Inflammatory macrophage (primary cell): Measurements from ENCODE around the gene MAP3K20.
A peak's percentile ranks its signal among the peaks of the same experiment; 100 is the strongest.
"Not testable (repeated sequence)": the region's sequence is repeated elsewhere in the genome, so short reads cannot be mapped to it uniquely, and the experiment has no call there.

Source experiments
- DNase-seq, 2 donors: peaks; one replicate each; pipeline ENCODE4 v3.0.0-alpha.2; 2020 to 2022

The MAP3K20 gene

DNA sequence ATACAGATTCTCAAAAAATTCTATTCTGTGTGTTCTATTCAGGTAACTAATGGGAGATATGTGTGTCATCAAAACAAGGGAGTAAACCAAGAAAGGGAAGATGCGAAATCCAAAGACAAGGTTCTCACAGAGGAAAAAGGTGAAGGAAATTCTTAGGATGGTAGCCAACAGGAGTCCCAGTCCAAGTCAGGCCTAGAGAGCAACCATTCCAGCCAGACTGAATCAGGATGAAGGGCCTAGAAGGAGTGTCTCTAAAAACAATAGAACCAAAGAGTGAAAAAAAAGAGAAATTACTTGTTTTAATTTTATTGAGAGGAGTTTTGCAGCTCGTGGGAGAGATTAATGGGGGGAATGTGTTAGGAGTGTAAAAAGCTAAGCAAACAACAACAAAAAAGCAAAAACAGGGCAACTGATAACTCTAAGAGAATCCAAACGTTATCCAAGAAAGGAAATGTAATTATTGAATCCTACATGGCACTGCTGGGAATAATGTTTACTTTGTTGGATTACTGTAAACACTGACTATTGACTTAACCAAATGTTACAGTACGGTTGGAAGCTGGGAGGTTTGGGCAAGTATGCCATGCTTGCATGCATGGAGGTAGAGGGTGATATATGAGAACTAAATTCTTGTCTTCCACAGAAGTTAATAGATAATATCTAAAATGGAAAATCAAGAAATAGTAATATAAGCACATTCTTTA lies 12.3 kb downstream of the MAP3K20 start:
- DNase-seq: no peak

DNA sequence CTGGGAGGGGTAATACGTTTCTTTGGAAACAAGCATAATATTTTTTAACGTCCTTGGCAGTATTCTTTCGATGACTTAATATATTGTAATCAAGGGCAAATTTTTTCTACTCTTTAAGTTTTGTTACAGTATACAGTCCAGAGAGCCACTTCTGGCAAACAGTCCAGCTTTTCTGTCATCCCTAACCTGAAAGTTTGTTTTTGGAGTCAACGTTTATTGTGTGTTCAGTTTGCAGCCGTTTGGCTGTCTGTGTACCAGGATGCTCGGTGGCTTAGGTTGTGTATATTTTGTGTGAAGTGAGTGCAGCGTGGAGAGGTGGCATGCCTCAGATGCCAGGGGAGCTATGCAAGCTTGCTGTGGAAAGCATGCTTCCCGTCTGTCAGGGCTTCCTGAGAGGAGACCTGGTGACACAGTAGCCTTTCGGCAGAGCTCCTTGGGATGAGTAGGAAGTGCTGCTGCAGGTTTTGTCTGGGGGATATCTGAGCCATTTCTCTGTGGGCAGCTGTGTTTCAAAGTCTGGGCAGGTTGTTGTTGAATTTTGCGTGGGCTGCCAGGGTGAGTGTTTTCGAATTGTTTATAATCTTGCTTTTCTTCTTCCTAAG lies 14.7 kb downstream of the MAP3K20 start:
- no peak for DNase-seq

DNA sequence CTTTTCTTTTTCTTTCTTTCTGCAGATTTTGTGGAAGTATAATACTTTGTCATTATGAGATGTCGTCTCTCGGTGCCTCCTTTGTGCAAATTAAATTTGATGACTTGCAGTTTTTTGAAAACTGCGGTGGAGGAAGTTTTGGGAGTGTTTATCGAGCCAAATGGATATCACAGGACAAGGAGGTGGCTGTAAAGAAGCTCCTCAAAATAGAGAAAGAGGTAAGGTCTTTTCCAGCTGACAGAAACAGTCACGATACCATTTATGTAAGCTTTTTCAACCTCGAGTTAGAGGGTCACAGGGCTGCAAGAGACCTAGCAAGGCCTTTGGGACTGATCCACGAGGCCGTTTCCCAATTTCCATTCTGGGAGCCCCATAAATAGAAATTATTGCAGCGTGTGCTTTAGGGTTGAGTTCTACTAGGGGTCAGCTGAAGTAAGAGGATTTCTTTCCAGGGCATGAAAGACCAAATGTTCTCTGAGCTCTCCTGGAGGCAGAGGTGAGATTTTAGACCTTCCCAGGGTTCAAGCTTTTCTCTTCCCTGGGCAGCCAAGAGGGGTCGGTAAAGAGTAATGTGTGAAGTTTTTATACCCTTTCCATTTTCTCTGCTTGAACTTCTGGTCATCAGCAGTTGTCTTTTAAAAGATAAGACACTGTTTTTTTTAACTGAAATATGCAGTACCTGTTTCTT lies 15.5 kb downstream of the MAP3K20 start:
- no peak for DNase-seq

DNA sequence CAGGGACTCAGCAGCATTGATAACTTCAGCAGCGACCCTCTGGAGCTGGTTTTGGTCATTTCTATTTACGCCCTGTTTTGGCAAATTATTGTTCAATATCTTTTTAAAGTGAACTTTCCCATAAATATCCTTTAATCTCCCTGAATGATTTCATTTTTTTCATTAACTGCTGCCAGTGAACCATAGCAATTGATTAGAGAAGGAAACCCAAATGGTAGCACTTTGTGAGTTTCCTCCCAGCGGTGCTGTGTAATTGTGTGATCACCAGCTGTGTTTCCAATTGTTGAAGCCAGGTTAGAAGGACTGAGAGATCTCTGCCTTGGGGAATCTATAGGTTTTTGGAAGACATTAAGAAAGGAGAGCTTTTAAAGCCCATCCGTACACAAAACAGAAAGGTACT lies 16.3 kb downstream of the MAP3K20 start:
- DNase-seq: no peak

DNA sequence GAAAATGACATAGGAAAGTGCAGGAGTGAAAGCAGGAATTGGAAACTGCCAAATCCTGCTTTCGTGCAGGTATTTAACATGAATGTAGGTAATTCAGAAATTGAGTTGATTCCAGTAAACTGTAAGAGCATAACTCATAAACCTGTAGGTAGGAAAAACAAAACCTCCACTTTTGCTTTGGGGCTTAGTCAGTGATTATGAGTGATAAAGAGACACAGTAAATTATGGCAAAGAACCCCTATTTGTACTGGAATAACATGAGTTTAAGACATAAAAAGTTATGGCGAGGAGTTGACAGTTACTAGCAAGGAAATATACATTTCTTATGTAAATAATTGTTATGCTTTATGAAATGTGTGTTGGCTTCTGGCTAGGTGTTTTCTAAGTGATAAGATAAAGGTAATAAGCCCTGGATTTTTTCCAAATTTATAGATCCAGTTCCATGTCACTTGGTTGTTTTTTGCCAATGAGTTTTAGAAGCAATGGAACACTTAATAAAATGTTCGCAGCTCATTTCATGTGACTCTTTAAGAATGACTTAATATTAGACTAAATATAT lies 17.3 kb downstream of the MAP3K20 start:
- no peak for DNase-seq

DNA sequence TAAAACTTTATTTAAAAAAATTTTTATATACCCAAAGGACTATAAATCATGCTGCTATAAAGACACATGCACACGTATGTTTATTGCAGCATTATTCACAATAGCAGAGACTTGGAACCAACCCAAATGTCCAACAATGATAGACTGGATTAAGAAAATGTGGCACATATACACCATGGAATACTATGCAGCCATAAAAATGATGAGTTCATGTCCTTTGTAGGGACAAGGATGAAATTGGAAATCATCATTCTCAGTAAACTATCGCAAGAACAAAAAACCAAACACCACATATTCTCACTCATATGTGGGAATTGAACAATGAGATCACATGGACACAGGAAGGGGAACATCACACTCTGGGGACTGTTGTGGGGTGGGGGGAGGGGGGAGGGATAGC lies 18.0 kb downstream of the MAP3K20 start:
- not testable (repeated sequence) for DNase-seq

DNA sequence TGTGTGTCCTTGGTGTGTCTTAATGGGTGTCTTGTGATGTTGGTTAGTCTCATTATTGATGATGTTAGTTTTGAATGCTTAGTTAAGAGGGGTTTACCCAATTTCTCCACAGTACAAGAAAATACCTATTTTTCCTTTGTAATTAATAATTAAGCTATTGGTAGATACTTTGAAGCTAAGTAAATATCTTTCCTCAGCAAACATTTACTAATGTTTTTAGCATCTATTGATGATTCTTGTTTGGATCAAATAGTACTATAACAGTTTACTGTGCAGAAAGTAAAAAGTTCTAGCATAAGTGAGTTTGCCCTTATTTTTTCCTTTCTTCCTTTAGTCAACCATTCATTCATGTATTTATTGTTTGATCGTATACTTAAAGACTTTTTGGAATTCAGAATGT lies 19.1 kb downstream of the MAP3K20 start:
- no peak for DNase-seq

DNA sequence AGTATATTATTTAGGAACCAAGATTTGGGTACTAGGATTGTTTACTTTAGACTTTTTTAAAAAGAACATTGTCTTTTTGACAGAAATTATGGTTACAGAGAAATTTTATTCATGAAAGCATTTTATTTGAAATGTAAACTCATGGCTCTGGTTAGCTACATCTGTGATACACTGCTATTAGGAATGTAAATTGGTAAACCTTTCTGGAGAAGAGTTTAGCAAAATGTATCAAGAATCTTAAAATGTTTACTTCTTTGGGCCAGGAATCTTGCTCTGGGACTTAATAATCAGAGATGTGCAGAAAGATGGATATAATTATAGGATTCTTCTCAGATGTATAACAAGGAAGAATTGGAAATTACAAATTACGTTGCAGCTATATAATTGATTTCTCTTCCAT lies 19.7 kb downstream of the MAP3K20 start:
- no peak for DNase-seq

DNA sequence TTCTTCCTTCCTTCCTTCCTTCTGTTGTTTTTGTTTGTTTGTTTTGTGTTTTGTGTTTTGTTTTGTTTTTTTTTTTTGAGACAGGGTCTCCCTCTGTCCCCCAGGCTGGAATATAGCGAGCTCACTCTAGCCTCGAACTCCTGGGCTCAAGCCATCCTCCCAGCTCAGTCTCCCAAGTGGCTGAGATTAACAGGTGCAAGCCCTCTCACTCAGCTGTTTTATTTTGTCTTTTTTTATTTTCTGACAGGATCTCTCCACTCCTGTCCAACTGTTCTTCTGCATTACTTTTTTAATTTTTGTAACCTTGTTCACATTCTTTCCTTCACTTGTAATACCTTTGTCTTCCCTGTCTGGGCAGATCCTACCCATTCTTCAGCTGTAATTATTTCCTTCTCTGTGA lies 23.6 kb downstream of the MAP3K20 start:
- no peak for DNase-seq

DNA sequence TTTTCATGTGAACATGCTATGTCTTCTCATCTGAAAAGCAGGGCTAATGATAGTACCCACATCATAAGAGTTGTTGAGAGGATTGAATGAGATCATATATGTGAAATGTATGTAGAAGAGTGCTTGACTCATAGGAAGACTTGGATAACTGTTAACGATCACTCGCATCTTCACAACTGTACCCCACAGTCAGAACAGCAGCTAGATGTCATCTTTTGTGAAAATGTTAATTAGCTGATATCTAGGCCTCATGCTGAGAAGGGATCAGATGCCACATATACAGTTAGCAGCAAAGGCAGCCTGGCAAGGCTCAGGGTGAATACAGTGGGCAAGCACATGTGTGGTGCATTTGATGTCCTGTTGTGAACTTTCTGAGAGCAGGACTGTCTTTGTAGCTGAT lies 24.2 kb downstream of the MAP3K20 start:
- no peak for DNase-seq

DNA sequence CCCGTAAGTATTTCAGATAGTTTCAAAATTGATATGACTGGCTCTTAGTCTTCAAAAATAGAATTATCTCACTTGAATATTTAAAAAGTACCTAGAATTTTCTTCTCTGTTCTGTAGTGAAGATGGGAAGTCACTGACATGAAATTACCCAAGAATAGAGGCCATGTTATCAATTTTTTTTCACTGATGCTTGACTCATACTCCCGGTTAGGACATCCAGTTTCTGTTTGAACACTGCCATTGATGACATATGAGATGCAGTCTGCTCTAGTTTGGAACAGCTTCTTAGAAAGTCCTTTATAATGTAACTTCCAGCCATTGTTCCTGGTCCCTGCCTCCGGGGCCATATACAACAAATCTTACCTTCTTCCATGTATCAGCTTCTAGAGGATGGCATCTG lies 26.0 kb downstream of the MAP3K20 start:
- peak; percentile 50 to 70 for DNase-seq

DNA sequence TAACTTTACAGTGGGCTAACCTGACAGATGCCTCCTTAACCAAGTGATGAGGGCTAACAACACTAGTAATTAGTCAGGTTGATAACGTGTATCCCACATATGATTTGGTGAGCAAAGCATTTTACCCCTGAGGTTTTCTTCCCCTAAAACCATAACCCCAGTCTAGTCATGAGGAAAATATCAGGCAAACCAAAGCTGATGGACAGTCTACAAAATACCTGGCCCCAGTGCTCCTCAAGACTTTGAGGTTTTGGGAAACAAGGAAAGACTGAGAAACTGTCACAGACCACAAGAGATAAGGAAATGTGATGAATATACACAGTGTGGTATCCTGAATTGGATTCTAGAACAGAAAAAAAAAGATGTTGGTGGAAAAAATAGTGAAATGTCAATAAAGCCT lies 28.5 kb downstream of the MAP3K20 start:
- DNase-seq: no peak

DNA sequence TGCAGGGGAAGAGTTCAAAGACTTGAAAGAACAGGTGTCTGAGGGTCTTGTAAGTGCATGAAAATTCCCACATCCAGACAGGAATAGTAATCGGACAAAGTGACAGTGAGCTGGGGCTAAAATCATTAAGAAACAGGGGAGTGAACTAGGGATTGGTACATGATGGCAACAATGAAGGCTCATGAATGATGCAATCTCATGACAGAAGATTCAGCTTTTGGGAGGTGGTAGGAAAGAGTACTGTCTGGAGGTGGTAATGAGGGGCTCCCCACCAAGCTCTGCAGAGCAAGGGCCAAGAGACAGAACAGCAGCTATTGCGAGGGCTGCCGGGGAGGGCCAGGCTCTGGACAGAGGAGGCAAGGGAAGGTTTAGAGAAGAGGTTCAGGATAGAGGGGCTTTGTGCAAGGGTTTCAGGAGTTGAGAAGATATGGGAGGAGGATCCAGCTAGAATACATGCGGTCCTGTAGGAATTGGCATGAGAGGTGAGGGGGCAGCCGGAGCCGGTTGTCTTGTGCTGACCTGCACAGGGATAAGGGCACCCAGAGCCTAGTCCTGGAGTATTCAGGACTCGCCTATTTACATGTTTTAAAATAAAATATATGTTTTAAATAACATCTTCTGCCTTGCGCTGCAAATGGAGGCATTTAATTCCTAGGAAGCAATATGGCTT lies 31.4 kb downstream of the MAP3K20 start:
- DNase-seq: no peak

DNA sequence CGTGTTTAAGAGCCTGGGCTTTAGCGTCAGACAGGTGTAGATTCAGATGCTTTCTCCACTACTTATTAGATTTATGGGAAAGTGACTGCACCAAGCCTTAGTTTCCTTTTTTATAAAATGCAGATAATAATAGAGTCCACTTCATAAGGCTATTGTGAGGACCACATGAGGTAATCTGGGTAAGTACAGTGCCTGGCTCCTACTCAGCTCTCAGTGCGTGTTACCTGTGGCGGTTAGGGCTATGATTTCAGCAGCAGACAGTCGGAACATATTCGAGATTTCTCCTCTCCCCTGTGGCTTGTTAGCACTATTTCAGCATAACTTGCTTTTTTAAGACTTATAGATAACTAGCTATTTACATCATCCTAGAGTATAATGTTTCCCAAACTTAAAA lies 32.0 kb downstream of the MAP3K20 start:
- DNase-seq: no peak

DNA sequence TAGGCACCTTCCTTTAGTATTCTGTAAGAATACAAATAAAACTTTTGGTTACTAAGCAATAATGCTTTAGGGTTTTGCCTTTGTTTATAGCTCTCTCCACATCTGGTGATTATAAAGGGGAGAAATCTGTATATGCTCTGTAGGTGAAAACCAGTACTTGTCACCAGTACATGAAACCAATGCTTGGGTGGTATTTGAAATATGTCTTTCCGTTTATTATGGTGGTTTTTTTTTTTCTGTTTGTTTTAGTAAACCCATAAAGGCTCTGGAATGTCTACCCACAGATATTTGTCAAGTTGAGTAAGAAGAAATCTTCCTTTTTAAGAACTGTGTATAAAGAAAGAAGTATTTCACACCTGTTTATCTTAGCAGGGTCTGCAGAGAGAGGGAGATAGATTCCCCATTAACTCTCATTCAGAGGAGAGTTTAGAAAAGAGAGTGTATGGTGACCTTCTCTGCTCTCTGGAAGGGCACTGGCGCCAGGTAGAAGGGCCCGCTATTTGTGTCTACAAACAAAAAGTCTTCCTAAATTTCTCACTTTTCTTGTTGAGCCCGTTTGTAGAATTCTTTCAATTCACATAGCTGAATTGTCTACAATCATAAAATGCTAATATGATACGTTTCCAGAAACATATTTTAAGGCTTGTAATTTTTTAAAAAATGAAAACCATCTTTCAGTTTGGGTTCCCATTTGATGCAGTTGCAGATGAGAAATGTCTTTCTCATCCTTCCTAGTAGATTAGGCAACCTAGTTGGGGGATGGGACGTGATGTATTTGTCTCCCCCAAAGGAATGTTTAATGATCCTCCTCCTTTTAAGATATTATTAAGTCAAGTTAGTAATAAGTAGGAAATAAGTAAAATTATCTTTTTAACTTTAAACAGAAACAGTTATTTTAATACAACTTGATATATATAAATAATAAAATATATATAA lies 33.9 kb downstream of the MAP3K20 start:
- no peak for DNase-seq

DNA sequence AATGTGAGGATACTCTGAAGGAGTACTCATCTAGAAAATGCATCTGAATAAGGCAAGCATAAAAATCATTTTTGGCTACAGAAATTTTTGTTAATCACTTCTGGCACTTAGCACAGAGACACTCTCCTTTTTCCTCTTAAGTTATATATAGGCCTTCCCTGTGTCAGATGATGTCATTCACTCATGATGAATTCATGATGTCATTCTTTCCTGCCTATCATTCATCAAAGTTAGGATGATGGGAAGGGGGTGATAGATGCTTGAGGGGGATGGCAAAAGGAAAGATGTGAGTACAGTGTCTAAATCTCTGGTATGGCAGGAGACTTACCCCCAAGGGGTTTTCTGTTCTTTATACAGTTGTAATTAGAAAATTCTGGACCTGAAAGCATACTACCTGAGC lies 42.0 kb downstream of the MAP3K20 start:
- DNase-seq: no peak

DNA sequence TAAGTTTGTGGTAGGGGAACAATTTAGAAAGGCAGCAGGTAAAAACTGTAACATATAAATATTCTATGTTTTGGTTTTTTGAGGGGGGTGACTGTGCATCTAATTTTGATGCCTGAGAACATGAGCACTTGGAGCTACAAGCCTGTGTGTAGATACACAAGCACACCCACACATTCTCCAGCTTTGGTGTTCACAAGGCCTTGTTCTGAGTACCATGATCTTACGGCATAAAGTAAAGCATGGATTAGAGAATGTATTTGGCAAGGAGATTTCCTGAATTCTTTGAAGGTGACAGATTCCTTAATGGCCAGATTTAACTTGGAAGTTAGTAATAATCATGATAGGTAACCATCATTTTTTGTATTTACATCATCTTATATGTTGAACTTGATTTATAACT lies 42.7 kb downstream of the MAP3K20 start:
- no peak for DNase-seq

DNA sequence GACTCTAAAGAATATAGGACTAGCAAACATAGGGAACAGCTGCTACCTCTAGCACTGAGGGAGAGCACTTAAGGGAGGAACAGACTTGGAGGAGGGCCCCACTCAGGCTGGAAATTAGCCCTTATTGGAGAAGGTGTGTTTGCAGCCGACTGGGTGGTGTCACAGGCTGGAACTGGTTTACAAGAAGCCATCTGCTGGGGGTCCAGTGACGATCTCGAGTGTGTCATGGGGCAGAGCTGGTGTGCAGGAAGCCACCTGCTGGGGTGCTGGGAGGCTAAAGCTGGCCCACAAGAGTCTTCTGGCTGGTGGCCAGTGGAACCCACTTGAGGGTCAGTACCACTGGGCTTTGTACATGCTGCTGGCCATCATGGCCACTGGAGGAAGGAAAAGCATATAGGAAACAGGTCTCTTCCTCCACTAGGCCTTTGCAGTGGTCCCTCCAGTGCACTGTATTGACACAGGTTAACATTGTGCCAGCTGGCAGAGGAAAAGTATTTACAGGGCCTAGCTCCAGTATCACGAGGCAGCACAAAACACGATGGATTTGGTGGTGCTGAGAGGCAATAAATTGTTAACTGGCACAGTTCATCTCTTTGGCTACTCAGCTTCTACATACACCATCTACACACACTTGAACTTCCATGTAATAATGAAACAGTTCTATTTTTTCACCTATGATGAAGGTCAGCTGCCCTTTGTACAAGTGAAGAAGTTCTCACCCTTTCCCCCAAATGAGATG lies 43.6 kb downstream of the MAP3K20 start:
- no peak for DNase-seq

DNA sequence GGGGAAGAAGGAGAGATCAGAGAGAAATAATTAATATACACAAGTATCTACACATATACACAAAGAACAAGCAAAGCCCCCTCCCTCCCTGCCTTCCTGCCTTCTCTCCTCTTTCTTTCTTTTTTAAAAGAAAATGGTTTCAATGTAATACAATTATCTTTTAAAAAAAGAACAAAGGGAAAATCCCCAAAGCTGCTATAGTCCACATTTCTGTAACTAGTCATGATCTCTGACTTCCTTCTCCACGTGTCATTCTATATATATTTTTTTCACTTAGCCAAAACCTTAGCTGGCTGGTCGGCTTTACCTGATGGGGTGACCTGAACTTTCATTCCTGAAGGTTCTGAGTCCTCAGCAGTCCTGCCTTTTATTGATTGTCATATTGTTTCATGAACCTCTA lies 44.3 kb downstream of the MAP3K20 start:
- DNase-seq: no peak

DNA sequence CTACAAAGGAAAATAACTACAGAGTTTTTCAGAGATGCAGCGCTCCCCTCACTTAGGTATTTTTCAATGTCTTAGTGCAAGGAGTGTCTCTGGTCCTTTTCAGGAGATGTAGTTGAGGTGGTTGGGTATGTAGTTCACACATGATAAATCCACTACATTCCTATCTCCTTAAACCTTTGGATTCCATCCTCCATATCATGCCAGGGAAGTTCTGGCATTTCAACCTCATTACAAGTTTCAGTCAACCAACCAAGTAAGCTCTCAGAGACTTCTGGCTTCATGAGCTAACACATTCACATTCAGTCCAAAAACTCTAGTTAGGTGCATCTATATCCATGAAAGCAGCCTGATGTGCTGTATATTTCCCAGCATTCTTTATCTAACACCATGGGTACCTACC lies 47.3 kb downstream of the MAP3K20 start:
- no peak for DNase-seq

DNA sequence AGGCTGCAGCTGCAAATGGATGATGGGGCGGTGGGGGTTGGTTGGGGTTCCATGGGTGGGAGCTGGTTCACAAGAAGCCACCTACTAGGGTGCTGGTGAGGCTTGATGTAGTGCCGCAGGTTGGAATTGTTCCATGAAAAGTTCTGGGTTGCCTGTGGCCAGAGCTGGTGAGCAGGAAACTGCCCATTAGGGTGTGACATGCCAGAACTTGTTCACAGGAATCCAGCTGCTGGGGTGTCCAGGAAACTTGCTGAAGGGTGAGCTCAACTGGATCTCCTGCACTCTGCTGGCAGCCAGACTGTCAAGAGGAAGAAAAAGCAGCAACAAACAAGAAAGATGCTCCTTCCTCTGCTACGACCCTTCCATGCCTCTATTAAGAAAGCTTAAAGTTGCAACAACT lies 48.8 kb downstream of the MAP3K20 start:
- DNase-seq: no peak
